LNCAP (cell line): ENCODE results near the gene SERPINI1.

Source experiments
- CTCF ChIP-seq: fragments of 450-650 bp; IDR thresholded peaks from 2 replicates; pipeline ENCODE4 v1.5.1; 2017; ENCODE audit warnings: mild to moderate bottlenecking

Gene SERPINI1

DNA sequence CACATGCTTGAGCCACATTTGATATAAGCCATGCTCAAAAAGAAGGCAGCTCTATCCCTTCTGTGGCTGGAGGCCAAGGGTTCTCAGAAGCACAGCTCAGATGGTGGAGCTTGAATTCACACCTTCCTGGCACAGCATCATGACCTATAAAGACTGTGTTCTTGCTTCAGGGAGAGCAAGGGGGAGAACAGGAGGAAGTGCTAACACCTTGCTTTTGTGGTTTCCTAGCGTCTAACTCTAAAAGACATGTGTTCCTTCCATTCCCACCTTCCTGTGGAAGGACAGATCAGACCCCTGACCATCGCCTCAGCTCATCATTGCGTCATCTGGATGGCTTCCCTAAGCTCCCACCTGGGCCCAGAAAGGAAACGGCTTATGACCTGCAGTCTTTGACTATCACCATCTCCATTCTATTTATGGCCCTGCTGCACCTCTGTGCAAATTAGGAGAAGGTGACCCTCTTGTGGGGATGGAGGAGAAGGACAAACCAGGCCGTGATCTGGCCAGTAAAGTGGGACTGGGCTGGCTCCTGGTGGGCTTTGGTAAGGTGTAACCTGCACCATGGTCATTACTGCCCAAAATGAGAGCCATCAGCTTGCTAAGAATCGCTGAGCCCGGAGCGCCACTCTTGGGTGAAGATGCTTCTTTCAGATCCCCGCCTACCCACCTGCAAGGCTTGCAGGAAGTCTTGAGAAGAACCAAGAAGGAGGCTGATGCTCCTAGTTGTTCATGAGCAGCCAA is 128.5 kb downstream of the SERPINI1 start:
- no peak for TF ChIP-seq CTCF

DNA sequence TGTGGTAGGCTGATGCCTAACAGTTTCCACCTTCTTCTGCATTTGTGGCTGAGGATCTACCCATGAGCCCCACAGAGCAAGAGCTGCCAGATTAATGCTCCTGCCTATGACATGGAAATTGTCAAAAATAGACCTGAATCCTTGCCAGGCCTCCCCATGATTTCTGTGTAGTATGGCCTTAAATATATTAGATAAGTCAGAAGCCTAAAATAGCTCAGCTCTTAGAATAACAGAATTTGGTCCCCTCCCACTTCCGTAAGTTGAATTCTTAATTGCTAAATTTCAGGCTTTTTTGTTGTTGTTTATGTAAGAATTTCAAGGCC is 129.0 kb downstream of the SERPINI1 start:
- no peak for TF ChIP-seq CTCF

- no peak for TF ChIP-seq CTCF
These were observed 130.8 kb downstream of the SERPINI1 start for GRCh38 chr3:167866331-167866730.

GRCh38 chr3:167867981-167868380 is 132.5 kb downstream of the SERPINI1 start:
- no peak for TF ChIP-seq CTCF

- no peak for TF ChIP-seq CTCF
These were observed 134.7 kb downstream of the SERPINI1 start for GRCh38 chr3:167870181-167870580.

DNA sequence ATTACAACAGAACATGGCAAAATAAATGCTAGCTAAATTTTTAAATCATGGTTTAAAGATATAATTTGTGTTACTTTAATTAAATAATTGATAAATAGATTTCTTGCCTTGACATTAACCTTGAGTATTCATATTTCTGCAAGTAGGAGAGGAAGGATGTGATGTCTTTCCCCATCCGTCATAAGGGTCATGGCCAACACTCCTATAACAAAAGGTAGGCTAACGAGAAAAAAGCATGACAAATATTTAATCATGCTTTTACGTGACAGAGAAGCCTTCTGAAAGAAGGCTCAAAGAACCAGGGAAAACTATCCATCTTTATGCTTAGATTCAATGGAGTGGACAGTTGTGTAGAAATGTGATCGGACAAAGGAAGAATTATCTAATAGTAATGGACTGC is 135.2 kb downstream of the SERPINI1 start:
- no peak for TF ChIP-seq CTCF

DNA sequence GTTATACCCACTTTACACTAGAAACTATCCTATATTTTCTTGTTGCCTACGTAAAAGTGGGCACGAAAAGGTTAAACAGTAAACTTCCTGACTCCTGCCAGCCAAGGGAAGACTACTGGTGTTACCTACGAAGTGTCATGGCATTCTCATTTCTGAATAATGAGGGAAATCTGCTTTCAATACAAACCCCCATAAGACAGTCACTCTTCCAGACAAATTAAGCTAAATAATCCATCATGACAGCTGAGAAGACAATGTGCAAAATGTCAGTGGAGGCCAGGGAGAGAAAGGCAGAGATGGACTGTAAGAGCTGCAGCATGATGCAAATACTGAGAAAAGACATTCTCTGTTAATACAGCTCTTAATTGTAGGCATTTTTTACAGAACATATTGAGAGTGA is 136.5 kb downstream of the SERPINI1 start:
- no peak for TF ChIP-seq CTCF

DNA sequence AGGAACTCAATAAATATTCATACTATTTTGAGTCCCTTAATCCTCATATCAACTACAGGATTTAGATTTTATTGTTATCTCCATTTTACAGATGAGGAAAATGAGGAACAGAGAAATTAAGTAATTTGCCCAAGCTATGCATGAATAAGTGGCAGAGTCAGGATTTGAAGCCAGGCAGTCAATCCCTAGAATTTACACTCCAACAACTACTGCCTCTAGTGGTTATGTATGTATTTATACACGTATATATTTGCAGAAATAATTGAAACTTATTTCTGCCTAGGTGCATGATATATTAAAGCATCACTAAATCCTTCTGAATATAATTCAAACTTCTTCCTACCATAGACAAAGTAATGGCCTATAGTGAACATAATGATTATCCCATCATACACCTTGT is 137.4 kb downstream of the SERPINI1 start:
- peak; percentile 35; the same call in 1 of the 2 replicates for TF ChIP-seq CTCF
